PC-9 (cell line): ENCODE measurements around the gene GRXCR2. TPM values are rescaled to one million over a fixed set of nuclear protein-coding genes. Genes with fewer than 3 reads are reported as not detected.

Experiments used
- Bru-seq: library from RNA; stranded (reverse); fragments of 400-500 nt; gene quantifications from one replicate; lab custom pipeline; 2021; lab: Mats Ljungman, UMichigan
- BruChase-seq, 2 experiments: library from RNA; stranded (reverse); fragments of 400-500 nt; gene quantifications; one replicate each; lab custom pipeline; 2021; lab: Mats Ljungman, UMichigan
- BruUV-seq: library from RNA; stranded (reverse); fragments of 400-500 nt; replicated peaks from 2 replicates; lab custom pipeline; 2021; lab: Mats Ljungman, UMichigan
- CTCF ChIA-PET: fragments of 300-600 bp; sonication (Branson Sonifier 250); formaldehyde crosslinking; loops from one replicate; lab custom pipeline; 2022; ENCODE audit warnings: antibody characterized with exemption; lab: Charles Lee
- POLR2A ChIA-PET: fragments of 300-600 bp; sonication (Branson Sonifier 250); formaldehyde crosslinking; loops from one replicate; lab custom pipeline; 2022; ENCODE audit warnings: antibody characterized with exemption; ENCODE audit not compliant: unreplicated experiment; lab: Charles Lee
- DNase-seq, 2 experiments: peaks; one replicate each; pipeline versions ENCODE4 v3.0.0 to v3.0.0-alpha.2; 2015 to 2022; ENCODE audit warnings: mixed read lengths in 1 of 2
- H2AFZ ChIP-seq: fragments of 200-600 bp; sonication (generic); 2 replicates; pipeline ENCODE4 v1.8.1; 2017; ENCODE audit warnings: antibody characterized with exemption
- H3F3A ChIP-seq: fragments of 200-600 bp; sonication (generic); 2 replicates; pipeline ENCODE4 v1.8.1; 2017; ENCODE audit warnings: antibody characterized with exemption, mild to moderate bottlenecking, low read depth; ENCODE audit not compliant: insufficient read depth
- H3K27ac ChIP-seq: fragments of 200-600 bp; sonication (generic); 2 replicates; pipeline ENCODE4 v1.6.1; 2016; ENCODE audit warnings: mixed run types
- H3K27me3 ChIP-seq: fragments of 200-600 bp; sonication (generic); 2 replicates; pipeline ENCODE4 v1.6.1; 2016; ENCODE audit warnings: low read depth, mixed run types; ENCODE audit not compliant: insufficient read depth
- H3K36me3 ChIP-seq: fragments of 200-600 bp; sonication (generic); 2 replicates; pipeline ENCODE4 v1.6.1; 2016; ENCODE audit warnings: low read depth, mixed run types
- H3K4me1 ChIP-seq: fragments of 200-600 bp; sonication (generic); replicated peaks from 2 replicates; pipeline ENCODE4 v1.6.1; 2016; ENCODE audit warnings: mixed run types; ENCODE audit not compliant: insufficient read depth
- H3K4me2 ChIP-seq: fragments of 200-600 bp; sonication (generic); 2 replicates; pipeline ENCODE4 v1.6.1; 2017; ENCODE audit warnings: mixed run types
- H3K4me3 ChIP-seq: fragments of 200-600 bp; sonication (generic); 2 replicates; pipeline ENCODE4 v1.6.1; 2016; ENCODE audit warnings: mixed run types
- H3K79me2 ChIP-seq: fragments of 200-600 bp; sonication (generic); 2 replicates; pipeline ENCODE4 v1.6.1; 2017; ENCODE audit warnings: low read depth, mixed run types
- H3K9me2 ChIP-seq: fragments of 200-600 bp; sonication (generic); 2 replicates; pipeline ENCODE4 v1.8.1; 2017; ENCODE audit warnings: mild to moderate bottlenecking; ENCODE audit not compliant: insufficient read depth
- H3K9me3 ChIP-seq: fragments of 200-600 bp; sonication (generic); 2 replicates; pipeline ENCODE4 v1.8.1; 2016; ENCODE audit warnings: low read depth; ENCODE audit not compliant: insufficient read depth
- H4K20me1 ChIP-seq: fragments of 200-600 bp; sonication (generic); 2 replicates; pipeline ENCODE4 v1.8.1; 2017; ENCODE audit not compliant: insufficient read depth
- EZH2 ChIP-seq: fragments of 200-600 bp; sonication (generic); IDR thresholded peaks from 2 replicates; pipeline ENCODE4 v1.8.0; 2017; ENCODE audit warnings: antibody characterized with exemption, low read depth
- intact Hi-C: fragments of 100-400 bp; cut with micrococcal nuclease; formaldehyde crosslinking; loops from one replicate; pipeline ENCODE4 v1.10.0; 2022; ENCODE audit not compliant: unreplicated experiment
- long read RNA-seq: library from polyadenylated mRNA; stranded (forward); transcript quantifications from one replicate; pipeline ENCODE4 v2.0.0, GENCODE V29; 2022
- total RNA-seq: library from RNA; stranded (reverse); gene quantifications from 2 replicates; pipeline ENCODE4 v1.2.3, GENCODE V29; 2021
- TF ChIP-seq, protein P1 (sequence below): fragments of 200-600 bp; sonication (generic); conservative IDR thresholded peaks from 2 replicates; pipeline ENCODE4 v1.6.1; 2017; ENCODE audit warnings: mixed run types, antibody characterized with exemption, mild to moderate bottlenecking, moderate library complexity

Gene GRXCR2, protein sequence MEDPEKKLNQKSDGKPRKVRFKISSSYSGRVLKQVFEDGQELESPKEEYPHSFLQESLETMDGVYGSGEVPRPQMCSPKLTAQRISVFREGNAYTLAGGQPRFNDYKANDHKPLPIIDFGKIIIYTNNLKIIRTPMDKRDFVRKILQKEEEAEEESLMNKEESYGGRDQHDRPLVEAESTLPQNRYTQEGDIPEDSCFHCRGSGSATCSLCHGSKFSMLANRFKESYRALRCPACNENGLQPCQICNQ
- total RNA-seq: not detected in 2 replicates
- percentile 19 among the genes with signal in this experiment for Bru-seq, nascent RNA
- percentile 20 among the genes with signal in this experiment for BruChase-seq, experiment 1, labeled RNA remaining after a 2-hour chase
- percentile 10 among the genes with signal in this experiment for BruChase-seq, experiment 2, labeled RNA remaining after a 6-hour chase
- long read RNA-seq, partial matches to known transcripts: 0 of 2 reads
- long read RNA-seq, other reads (novel, unspliced or antisense): 2 of 2 reads

DNA sequence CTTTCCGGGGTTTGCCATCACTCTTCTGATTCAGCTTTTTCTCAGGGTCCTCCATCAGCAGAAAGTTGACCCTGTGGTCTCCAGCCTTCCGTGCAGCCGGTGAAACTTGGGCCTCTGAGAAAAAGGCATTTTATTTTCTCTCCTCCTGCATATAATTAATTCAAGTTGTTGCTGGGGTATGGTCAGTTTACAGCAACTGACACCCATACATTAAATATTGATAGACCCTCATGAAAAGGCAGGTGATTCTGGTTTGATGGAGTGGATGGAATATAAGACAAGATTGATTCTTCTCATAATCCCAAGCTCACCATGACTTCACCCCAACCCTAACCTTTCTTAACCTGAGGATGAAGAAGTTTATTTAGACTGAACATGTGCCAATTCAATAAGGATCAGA lies at the start of gene GRXCR2:
GRXCR2 (minus strand) TSS at position 101 of the 400 bp plus-strand sequence; CDS start at position 55, 46 bp downstream.
- intact Hi-C loops: no loop called here
- TF ChIP-seq EZH2: no peak
- TF ChIP-seq, protein P1, sequence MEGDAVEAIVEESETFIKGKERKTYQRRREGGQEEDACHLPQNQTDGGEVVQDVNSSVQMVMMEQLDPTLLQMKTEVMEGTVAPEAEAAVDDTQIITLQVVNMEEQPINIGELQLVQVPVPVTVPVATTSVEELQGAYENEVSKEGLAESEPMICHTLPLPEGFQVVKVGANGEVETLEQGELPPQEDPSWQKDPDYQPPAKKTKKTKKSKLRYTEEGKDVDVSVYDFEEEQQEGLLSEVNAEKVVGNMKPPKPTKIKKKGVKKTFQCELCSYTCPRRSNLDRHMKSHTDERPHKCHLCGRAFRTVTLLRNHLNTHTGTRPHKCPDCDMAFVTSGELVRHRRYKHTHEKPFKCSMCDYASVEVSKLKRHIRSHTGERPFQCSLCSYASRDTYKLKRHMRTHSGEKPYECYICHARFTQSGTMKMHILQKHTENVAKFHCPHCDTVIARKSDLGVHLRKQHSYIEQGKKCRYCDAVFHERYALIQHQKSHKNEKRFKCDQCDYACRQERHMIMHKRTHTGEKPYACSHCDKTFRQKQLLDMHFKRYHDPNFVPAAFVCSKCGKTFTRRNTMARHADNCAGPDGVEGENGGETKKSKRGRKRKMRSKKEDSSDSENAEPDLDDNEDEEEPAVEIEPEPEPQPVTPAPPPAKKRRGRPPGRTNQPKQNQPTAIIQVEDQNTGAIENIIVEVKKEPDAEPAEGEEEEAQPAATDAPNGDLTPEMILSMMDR: no peak
- no peak within 1 kb of the TSS for H3K4me3 ChIP-seq
- no TSS peak for BruUV-seq
- no peak within 1 kb of the TSS for H2AFZ ChIP-seq
- CTCF ChIA-PET: no interaction called here
- H3K9me2 ChIP-seq: no peaks in the 10 kb centered on the region
- H3K36me3 ChIP-seq: no peaks in the 10 kb centered on the region
- H3F3A ChIP-seq: no peaks in the 10 kb centered on the region
- no peaks in the 10 kb centered on the region for H3K9me3 ChIP-seq
- no peak for DNase-seq
- no peak within 1 kb of the TSS for H3K4me2 ChIP-seq
- H3K27ac ChIP-seq: no peak within 1 kb of the TSS
- no peaks in the 10 kb centered on the region for H4K20me1 ChIP-seq
- POLR2A ChIA-PET: no interaction called here
- no peaks in the 10 kb centered on the region for H3K27me3 ChIP-seq
- H3K79me2 ChIP-seq: no peaks in the 10 kb centered on the region
- H3K4me1 ChIP-seq: no peaks in the 10 kb centered on the region; the same call in 1 of the 2 replicates

DNA sequence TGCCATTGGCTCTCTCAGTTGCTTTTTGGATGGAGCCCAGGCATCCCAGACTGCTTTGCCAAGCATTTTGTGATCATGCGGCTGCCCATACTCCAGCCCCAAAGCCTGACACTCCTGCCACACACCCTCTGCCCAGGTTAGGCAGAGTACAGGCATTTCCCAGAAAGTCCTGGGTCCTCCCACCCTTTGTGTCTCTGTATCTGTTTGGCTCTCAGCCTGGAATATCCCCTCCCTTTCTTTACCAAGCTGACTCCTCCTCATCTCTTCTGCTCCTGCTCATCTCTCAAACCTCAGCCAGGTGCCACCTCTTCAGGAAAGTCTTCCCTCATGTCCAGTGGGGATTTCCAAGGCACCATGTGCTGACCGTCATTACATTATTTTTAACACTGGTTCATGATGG lies 49.2 kb upstream of the GRXCR2 start:
- H3F3A ChIP-seq: peaks cover 23% of the 10 kb centered on the region
- 0 out of 2 replicates have a peak, but pooled peaks cover 4% of the 10 kb centered on the region for H3K9me3 ChIP-seq
- no peak overlapping the region for H3K4me2 ChIP-seq
- no peaks in the 10 kb centered on the region for H3K9me2 ChIP-seq
- no peak overlapping the region for H3K27ac ChIP-seq
- intact Hi-C loops: no loop called here
- BruUV-seq: no TSS peak
- H4K20me1 ChIP-seq: no peaks in the 10 kb centered on the region
- no peaks in the 10 kb centered on the region for H3K27me3 ChIP-seq
- H3K4me3 ChIP-seq: no peak overlapping the region
- H3K79me2 ChIP-seq: no peaks in the 10 kb centered on the region
- no peaks in the 10 kb centered on the region for H3K36me3 ChIP-seq
- no peak overlapping the region for H2AFZ ChIP-seq
- POLR2A ChIA-PET: no interaction called here
- H3K4me1 ChIP-seq: peaks cover 28% of the 10 kb centered on the region
- no peak for DNase-seq
- CTCF ChIA-PET: no interaction called here
- TF ChIP-seq, protein P1: no peak
- TF ChIP-seq EZH2: no peak

DNA sequence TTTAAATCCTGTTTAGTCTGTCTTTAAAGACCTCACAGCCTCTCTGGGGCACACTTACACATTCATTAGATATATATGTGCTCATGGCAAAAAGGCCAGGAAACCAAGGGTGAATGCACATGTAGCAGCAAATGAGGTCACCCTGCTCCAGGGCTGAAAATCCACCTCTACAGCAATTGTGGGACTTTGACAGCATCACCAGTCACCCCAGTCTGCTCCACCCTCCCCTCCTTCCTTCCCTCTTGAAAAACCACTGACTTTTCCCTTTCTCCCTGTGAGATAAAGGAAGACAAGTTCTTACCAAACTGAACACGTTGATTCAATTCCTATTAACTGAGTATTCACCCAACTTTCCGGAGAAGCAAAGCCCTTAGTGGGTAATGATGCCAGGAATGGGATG lies 48.4 kb upstream of the GRXCR2 start:
- Histone ChIP-seq H3K9me2 (no peaks in the 10 kb centered on the region), H3K4me3 (no peak overlapping the region), H3K27me3 (no peaks in the 10 kb centered on the region), H3K9me3 (0 out of 2 replicates have a peak, but pooled peaks cover 4% of the 10 kb centered on the region), H3K4me1 (peaks cover 26% of the 10 kb centered on the region), H4K20me1 (no peaks in the 10 kb centered on the region), H3F3A (peaks cover 21% of the 10 kb centered on the region), H3K36me3 (no peaks in the 10 kb centered on the region), H2AFZ (no peak overlapping the region), H3K4me2 (no peak overlapping the region), H3K27ac (no peak overlapping the region), H3K79me2 (no peaks in the 10 kb centered on the region)
- BruUV-seq: no TSS peak
- no peak for TF ChIP-seq EZH2
- TF ChIP-seq, protein P1: no peak
- intact Hi-C loops: no loop called here
- ChIA-PET CTCF (interaction anchor here (0.5 kb wide), 1 partner anchor 210 kb away, joined by 5 read pairs; no protein-coding TSS in a partner anchor), POLR2A (no interaction called here)
- DNase-seq: no peak
